MM.1S (cell line): ENCODE results near the gene CCSER1.

Experiments used
- DNase-seq: peaks from one replicate; pipeline ENCODE4 v3.0.0-alpha.2; 2015
- H2AFZ ChIP-seq: fragments of 300-600 bp; sonication (generic); 2 replicates; pipeline ENCODE4 v1.6.0; 2016; ENCODE audit warnings: antibody characterized with exemption, low read length
- H3F3A ChIP-seq: fragments of 300-600 bp; sonication (generic); 2 replicates; pipeline ENCODE4 v1.6.1; 2016; ENCODE audit warnings: mild to moderate bottlenecking, antibody characterized with exemption, low read length, moderate library complexity, mixed read lengths; ENCODE audit not compliant: insufficient read depth
- H3K27ac ChIP-seq: fragments of 300-600 bp; sonication (generic); 2 replicates; pipeline ENCODE4 v1.5.1; 2016; ENCODE audit warnings: mild to moderate bottlenecking, low read length
- H3K27me3 ChIP-seq: fragments of 300-600 bp; sonication (generic); replicated peaks from 2 replicates; pipeline ENCODE4 v1.6.0; 2016; ENCODE audit warnings: low read length; ENCODE audit not compliant: insufficient read depth
- H3K36me3 ChIP-seq: fragments of 300-600 bp; sonication (generic); replicated peaks from 2 replicates; pipeline ENCODE4 v1.6.1; 2016; ENCODE audit warnings: mild to moderate bottlenecking, low read length, mixed read lengths; ENCODE audit not compliant: insufficient read depth
- H3K4me1 ChIP-seq: fragments of 300-600 bp; sonication (generic); 2 replicates; pipeline ENCODE4 v1.6.1; 2016; ENCODE audit warnings: low read length, mixed read lengths
- H3K4me2 ChIP-seq: fragments of 300-600 bp; sonication (generic); 2 replicates; pipeline ENCODE4 v1.6.0; 2016; ENCODE audit warnings: low read depth, low read length
- H3K4me3 ChIP-seq: fragments of 300-600 bp; sonication (generic); 2 replicates; pipeline ENCODE4 v1.5.1; 2016; ENCODE audit warnings: low read length, mixed read lengths
- H3K79me2 ChIP-seq: fragments of 300-600 bp; sonication (generic); 2 replicates; pipeline ENCODE4 v1.6.1; 2016; ENCODE audit warnings: mixed run types, low read length, mixed read lengths
- H3K9ac ChIP-seq: fragments of 300-600 bp; sonication (generic); 2 replicates; pipeline ENCODE4 v1.6.1; 2016; ENCODE audit warnings: low read length, mixed read lengths
- H3K9me2 ChIP-seq: fragments of 300-600 bp; sonication (generic); replicated peaks from 2 replicates; pipeline ENCODE4 v1.6.1; 2016; ENCODE audit warnings: mild to moderate bottlenecking, low read length, mixed read lengths; ENCODE audit not compliant: insufficient read depth
- H3K9me3 ChIP-seq: fragments of 300-600 bp; sonication (generic); replicated peaks from 2 replicates; pipeline ENCODE4 v1.6.1; 2016; ENCODE audit warnings: mild to moderate bottlenecking, low read length, mixed read lengths; ENCODE audit not compliant: insufficient read depth
- H4K20me1 ChIP-seq: fragments of 300-600 bp; sonication (generic); 2 replicates; pipeline ENCODE4 v1.6.1; 2016; ENCODE audit warnings: mild to moderate bottlenecking, low read length, moderate library complexity, mixed read lengths; ENCODE audit not compliant: insufficient read depth
- CTCF ChIP-seq: fragments of 300-600 bp; sonication (generic); IDR thresholded peaks from 2 replicates; pipeline ENCODE4 v1.5.1; 2016; ENCODE audit warnings: antibody characterized with exemption, low read length, mixed read lengths
- EZH2 ChIP-seq: fragments of 300-600 bp; sonication (generic); optimal IDR thresholded peaks from 2 replicates; pipeline ENCODE3; 2017; ENCODE audit warnings: low read depth, mild to moderate bottlenecking, antibody characterized with exemption, low read length, mixed read lengths
- EZH2phosphoT487 ChIP-seq: fragments of 300-600 bp; sonication (generic); IDR thresholded peaks from 2 replicates; pipeline ENCODE4 v1.6.1; 2018; ENCODE audit warnings: antibody characterized with exemption, low read length

The CCSER1 gene

GRCh38 chr4:90246816-90247215, 119.6 kb downstream of the CCSER1 start:
- TF ChIP-seq EZH2 (no peak), CTCF (no peak), EZH2phosphoT487 (no peak)
- H3K4me2 ChIP-seq = no peak overlapping the region
- no peaks in the 10 kb centered on the region for H3F3A ChIP-seq
- H3K4me3 ChIP-seq = no peak overlapping the region
- no peak overlapping the region for H3K9ac ChIP-seq
- no peak overlapping the region for H2AFZ ChIP-seq
- H3K4me1 ChIP-seq = no peaks in the 10 kb centered on the region
- no peaks in the 10 kb centered on the region for H3K9me3 ChIP-seq
- H3K36me3 ChIP-seq = no peaks in the 10 kb centered on the region
- H3K9me2 ChIP-seq = no peaks in the 10 kb centered on the region
- H3K27me3 ChIP-seq = no peaks in the 10 kb centered on the region
- no peak for DNase-seq
- H3K27ac ChIP-seq = no peak overlapping the region
- H4K20me1 ChIP-seq = no peaks in the 10 kb centered on the region
- no peaks in the 10 kb centered on the region for H3K79me2 ChIP-seq

GRCh38 chr4:90254357-90254756, 127.2 kb downstream of the CCSER1 start:
- DNase-seq = no peak
- H3K4me3 ChIP-seq = no peak overlapping the region
- TF ChIP-seq EZH2 = no peak
- TF ChIP-seq CTCF = no peak
- no peak for TF ChIP-seq EZH2phosphoT487
- H3K79me2 ChIP-seq = no peaks in the 10 kb centered on the region
- H3K27me3 ChIP-seq = no peaks in the 10 kb centered on the region
- H4K20me1 ChIP-seq = no peaks in the 10 kb centered on the region
- no peak overlapping the region for H3K27ac ChIP-seq
- no peaks in the 10 kb centered on the region for H3F3A ChIP-seq
- H3K9me2 ChIP-seq = no peaks in the 10 kb centered on the region
- no peak overlapping the region for H3K9ac ChIP-seq
- no peak overlapping the region for H2AFZ ChIP-seq
- H3K36me3 ChIP-seq = no peaks in the 10 kb centered on the region
- H3K9me3 ChIP-seq = no peaks in the 10 kb centered on the region
- no peaks in the 10 kb centered on the region for H3K4me1 ChIP-seq
- H3K4me2 ChIP-seq = no peak overlapping the region

GRCh38 chr4:90274175-90274574, 147.0 kb downstream of the CCSER1 start:
- Histone ChIP-seq H3K27ac (no peak overlapping the region), H4K20me1 (no peaks in the 10 kb centered on the region), H3K4me1 (no peaks in the 10 kb centered on the region), H3K27me3 (no peaks in the 10 kb centered on the region), H3K79me2 (no peaks in the 10 kb centered on the region), H3K36me3 (no peaks in the 10 kb centered on the region), H3K4me2 (no peak overlapping the region), H3K9ac (no peak overlapping the region), H3K4me3 (no peak overlapping the region), H2AFZ (no peak overlapping the region), H3K9me2 (no peaks in the 10 kb centered on the region), H3K9me3 (no peaks in the 10 kb centered on the region), H3F3A (no peaks in the 10 kb centered on the region)
- TF ChIP-seq EZH2 (no peak), EZH2phosphoT487 (no peak), CTCF (no peak)
- DNase-seq = no peak
